ENCODE data around the gene PFDN4.
A peak's percentile ranks its signal among the peaks of the same experiment; 100 is the strongest.
"Not testable (repeated sequence)": the region's sequence is repeated elsewhere in the genome, so short reads cannot be mapped to it uniquely, and the experiment has no call there.

PFDN4 gene

GRCh38 chr20:54201268-54201846 is 6.5 kb upstream of the PFDN4 start:
- no peak for DNase-seq

GRCh38 chr20:54203281-54203680 is 4.6 kb upstream of the PFDN4 start:
- DNase-seq: no peak

- DNase-seq: no peak
Measured at GRCh38 chr20:54204063-54204462, 3.8 kb upstream of the PFDN4 start.

- no peak for DNase-seq
Measured at GRCh38 chr20:54204481-54204880, 3.4 kb upstream of the PFDN4 start.

- peak; percentile 28 to 35 for DNase-seq
Measured at GRCh38 chr20:54205450-54205849, 2.4 kb upstream of the PFDN4 start.

- DNase-seq: no peak
Measured at GRCh38 chr20:54207053-54207742, 689 bp upstream of the PFDN4 start.

GRCh38 chr20:54208548-54209176 is 775 bp downstream of the PFDN4 start:
- DNase-seq: peak in 1 of 2 experiments; percentile 42

- no peak for DNase-seq
Measured at GRCh38 chr20:54209216-54209813, 1.4 kb downstream of the PFDN4 start.

GRCh38 chr20:54212226-54212625 is 4.3 kb downstream of the PFDN4 start:
- DNase-seq: no peak

GRCh38 chr20:54212871-54213270 is 5.0 kb downstream of the PFDN4 start:
- no peak for DNase-seq

- DNase-seq: no peak
Measured at GRCh38 chr20:54214566-54214965, 6.7 kb downstream of the PFDN4 start.

GRCh38 chr20:54215157-54215789 is 7.4 kb downstream of the PFDN4 start:
- no peak for DNase-seq

- DNase-seq: no peak
Measured at GRCh38 chr20:54217762-54218161, 9.9 kb downstream of the PFDN4 start.

- DNase-seq: no peak
Measured at GRCh38 chr20:54218470-54218869, 10.6 kb downstream of the PFDN4 start.

- DNase-seq: no peak
Measured at GRCh38 chr20:54219751-54220426, 12.0 kb downstream of the PFDN4 start.

- DNase-seq: no peak
Measured at GRCh38 chr20:54220722-54221121, 12.8 kb downstream of the PFDN4 start.

GRCh38 chr20:54221353-54221752 is 13.5 kb downstream of the PFDN4 start:
- no peak for DNase-seq

GRCh38 chr20:54221996-54222890 is 14.4 kb downstream of the PFDN4 start:
- DNase-seq: no peak

- DNase-seq: no peak
Measured at GRCh38 chr20:54223285-54223684, 15.4 kb downstream of the PFDN4 start.

GRCh38 chr20:54223751-54224150 is 15.9 kb downstream of the PFDN4 start:
- DNase-seq: no peak

- DNase-seq: not testable (repeated sequence)
Measured at GRCh38 chr20:54224642-54225041, 16.8 kb downstream of the PFDN4 start.

GRCh38 chr20:54227241-54227640 is 19.4 kb downstream of the PFDN4 start:
- no peak for DNase-seq
